Left ventricle myocardium inferior (tissue), 1 donor: ENCODE results near the gene POLG. TPM values are rescaled to one million over a fixed set of nuclear protein-coding genes. Genes with fewer than 3 reads are reported as not detected.

Source experiments
- DNase-seq: peaks from one replicate; pipeline ENCODE4 v3.0.0-alpha.2; 2020
- H3K27ac ChIP-seq: fragments of 200-600 bp; replicated peaks from 2 replicates; pipeline ENCODE4 v1.8.0; 2021
- H3K27me3 ChIP-seq: fragments of 200-600 bp; 2 replicates; pipeline ENCODE4 v1.8.0; 2021; ENCODE audit warnings: low read depth
- H3K36me3 ChIP-seq: fragments of 200-600 bp; 2 replicates; pipeline ENCODE4 v1.8.0; 2021
- H3K4me1 ChIP-seq: fragments of 200-600 bp; 2 replicates; pipeline ENCODE4 v1.8.0; 2021
- H3K4me3 ChIP-seq: fragments of 200-600 bp; 2 replicates; pipeline ENCODE4 v1.8.0; 2021; ENCODE audit warnings: mild to moderate bottlenecking, moderate library complexity
- H3K9me3 ChIP-seq: fragments of 200-600 bp; replicated peaks from 2 replicates; pipeline ENCODE4 v1.8.0; 2021
- intact Hi-C: fragments of 100-400 bp; cut with micrococcal nuclease; formaldehyde crosslinking; loops from one replicate; pipeline ENCODE4 v1.11.0; 2022
- total RNA-seq: library from RNA; stranded (reverse); fragmentation: NEBNext Ultra II Directional; extraction: Animal tissue kit (Norgen Biotek cat#: 25700); gene quantifications from one replicate; pipeline ENCODE4 v1.2.1, GENCODE V29; 2021
- TF ChIP-seq, protein P1 (sequence below): fragments of 200-600 bp; IDR thresholded peaks from 2 replicates; pipeline ENCODE4 v1.8.0; 2021; ENCODE audit warnings: antibody characterized with exemption, mild to moderate bottlenecking, borderline replicate concordance
- donor health status: DM: no; HTN: yes; CAD: no; lungs with severe emphysema.

The POLG gene
- total RNA-seq, 1 donor from 2014 or later, result 31.1 TPM

GRCh38 chr15:89359471-89360293, 25.1 kb upstream of the POLG start:
- no peaks in the 10 kb centered on the region for H3K9me3 ChIP-seq
- TF ChIP-seq, protein P1, sequence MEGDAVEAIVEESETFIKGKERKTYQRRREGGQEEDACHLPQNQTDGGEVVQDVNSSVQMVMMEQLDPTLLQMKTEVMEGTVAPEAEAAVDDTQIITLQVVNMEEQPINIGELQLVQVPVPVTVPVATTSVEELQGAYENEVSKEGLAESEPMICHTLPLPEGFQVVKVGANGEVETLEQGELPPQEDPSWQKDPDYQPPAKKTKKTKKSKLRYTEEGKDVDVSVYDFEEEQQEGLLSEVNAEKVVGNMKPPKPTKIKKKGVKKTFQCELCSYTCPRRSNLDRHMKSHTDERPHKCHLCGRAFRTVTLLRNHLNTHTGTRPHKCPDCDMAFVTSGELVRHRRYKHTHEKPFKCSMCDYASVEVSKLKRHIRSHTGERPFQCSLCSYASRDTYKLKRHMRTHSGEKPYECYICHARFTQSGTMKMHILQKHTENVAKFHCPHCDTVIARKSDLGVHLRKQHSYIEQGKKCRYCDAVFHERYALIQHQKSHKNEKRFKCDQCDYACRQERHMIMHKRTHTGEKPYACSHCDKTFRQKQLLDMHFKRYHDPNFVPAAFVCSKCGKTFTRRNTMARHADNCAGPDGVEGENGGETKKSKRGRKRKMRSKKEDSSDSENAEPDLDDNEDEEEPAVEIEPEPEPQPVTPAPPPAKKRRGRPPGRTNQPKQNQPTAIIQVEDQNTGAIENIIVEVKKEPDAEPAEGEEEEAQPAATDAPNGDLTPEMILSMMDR, result no peak
- H3K27ac ChIP-seq, result no peak overlapping the region
- H3K36me3 ChIP-seq, result no peaks in the 10 kb centered on the region
- H3K4me1 ChIP-seq, result peaks cover 28% of the 10 kb centered on the region
- intact Hi-C loops, result loop anchor here (2.0 kb wide), 1 partner anchor 71 kb away; no protein-coding TSS in a partner anchor
- DNase-seq, result no peak
- peak overlapping the region; percentile 64 for H3K4me3 ChIP-seq
- H3K27me3 ChIP-seq, result peaks cover 100% of the 10 kb centered on the region

GRCh38 chr15:89358755-89359439, 24.3 kb upstream of the POLG start:
- intact Hi-C loops, result loop anchor here (2.0 kb wide), 1 partner anchor 72 kb away; no protein-coding TSS in a partner anchor
- TF ChIP-seq, protein P1, result peak; percentile 98
- peak; percentile 68 for DNase-seq
- Histone ChIP-seq H3K27me3 (peaks cover 100% of the 10 kb centered on the region), H3K9me3 (no peaks in the 10 kb centered on the region), H3K4me1 (peaks cover 28% of the 10 kb centered on the region), H3K36me3 (no peaks in the 10 kb centered on the region), H3K4me3 (peak overlapping the region; percentile 64), H3K27ac (no peak overlapping the region)

DNA sequence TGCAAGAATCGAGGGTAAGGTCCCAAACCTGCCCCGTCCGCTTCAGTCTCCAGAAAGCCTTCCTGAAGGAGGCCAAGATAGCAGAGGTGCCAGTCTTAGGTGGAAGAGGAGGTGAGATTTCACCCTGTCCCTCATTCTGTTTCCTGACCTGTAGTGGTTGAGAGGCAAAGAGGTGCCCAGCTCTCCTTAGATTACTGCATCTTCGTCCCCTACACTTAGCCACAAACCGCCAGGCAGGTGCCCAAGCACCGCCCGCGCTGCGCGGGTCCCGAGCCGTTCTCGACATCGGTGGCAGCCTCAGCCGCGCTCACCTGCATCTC, 23.8 kb upstream of the POLG start:
- TF ChIP-seq, protein P1, result no peak
- no peaks in the 10 kb centered on the region for H3K9me3 ChIP-seq
- peak overlapping the region; percentile 64 for H3K4me3 ChIP-seq
- no peak overlapping the region for H3K27ac ChIP-seq
- peaks cover 100% of the 10 kb centered on the region for H3K27me3 ChIP-seq
- H3K36me3 ChIP-seq, result no peaks in the 10 kb centered on the region
- H3K4me1 ChIP-seq, result peaks cover 28% of the 10 kb centered on the region
- intact Hi-C loops, result loop anchor here (2.0 kb wide), 1 partner anchor 72 kb away; no protein-coding TSS in a partner anchor
- DNase-seq, result no peak

DNA sequence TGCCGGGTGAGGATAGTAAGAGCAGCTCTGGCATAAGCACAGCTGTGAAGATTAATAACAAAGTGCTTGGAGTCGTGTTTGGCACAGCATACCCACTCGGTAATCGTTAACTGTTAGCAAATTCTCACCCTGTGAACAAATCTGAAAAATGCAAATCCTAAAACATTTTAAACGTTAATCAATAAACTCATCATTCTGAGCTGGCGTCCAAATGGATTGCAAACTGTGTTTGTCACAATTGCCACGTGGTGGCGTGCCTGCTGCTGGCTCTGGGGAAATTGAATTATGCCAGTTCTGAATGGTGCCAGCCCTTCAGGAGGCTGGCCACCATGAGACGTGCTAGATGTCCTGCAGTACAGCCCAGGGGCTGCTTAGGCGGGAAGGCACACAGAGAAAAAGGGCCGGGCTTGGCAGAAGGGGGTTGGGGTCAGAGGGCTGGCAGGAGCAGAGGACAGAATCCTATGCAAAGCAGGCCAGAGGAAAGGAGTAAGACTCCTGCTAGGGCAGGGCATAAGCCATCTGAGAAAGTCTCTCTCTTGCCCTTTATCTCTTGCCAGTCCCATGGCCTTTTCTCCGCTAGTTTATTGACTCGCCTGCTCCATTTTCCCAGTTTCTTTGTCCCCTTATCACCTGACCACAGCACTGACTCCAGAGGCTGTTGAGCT, 22.1 kb upstream of the POLG start:
- Histone ChIP-seq H3K36me3 (no peaks in the 10 kb centered on the region), H3K27me3 (peaks cover 100% of the 10 kb centered on the region), H3K4me3 (no peak overlapping the region), H3K9me3 (no peaks in the 10 kb centered on the region), H3K27ac (no peak overlapping the region), H3K4me1 (peaks cover 18% of the 10 kb centered on the region)
- DNase-seq, result no peak
- intact Hi-C loops, result no loop called here
- TF ChIP-seq, protein P1, result peak; percentile 43

DNA sequence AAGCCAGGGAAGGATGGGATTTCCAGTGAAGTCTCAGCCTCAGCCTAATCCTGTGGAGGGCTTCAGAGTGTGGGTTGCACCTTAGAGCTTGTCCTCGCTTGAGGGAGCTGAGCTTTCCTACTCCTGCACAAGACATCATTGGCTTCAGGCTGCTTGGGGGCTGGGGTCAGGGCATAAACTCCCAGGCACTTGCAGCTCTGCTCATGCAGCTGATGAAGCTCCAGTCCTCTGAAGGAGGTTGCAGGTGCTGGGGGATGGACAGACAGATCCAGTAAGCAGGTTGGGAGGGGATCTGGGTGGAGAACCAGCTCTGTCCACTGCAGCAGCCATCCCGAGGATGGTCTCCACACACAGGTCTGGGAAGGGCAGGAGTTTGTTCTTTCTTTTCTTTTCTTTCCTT, 19.4 kb upstream of the POLG start:
- H3K27me3 ChIP-seq, result peaks cover 100% of the 10 kb centered on the region
- no peaks in the 10 kb centered on the region for H3K9me3 ChIP-seq
- TF ChIP-seq, protein P1, result no peak
- no peak overlapping the region for H3K27ac ChIP-seq
- no peaks in the 10 kb centered on the region for H3K36me3 ChIP-seq
- H3K4me1 ChIP-seq, result peaks cover 7% of the 10 kb centered on the region
- intact Hi-C loops, result no loop called here
- H3K4me3 ChIP-seq, result no peak overlapping the region
- DNase-seq, result no peak
